Keratinocyte (primary cell): ENCODE data around the gene SPDYE2.
"Not testable (repeated sequence)": the region's sequence is repeated elsewhere in the genome, so short reads cannot be mapped to it uniquely, and the experiment has no call there.

ENCODE experiments used
- CTCF ChIP-seq, 3 experiments: IDR thresholded peaks in 1 of 3; conservative IDR thresholded peaks in 1 of 3; optimal IDR thresholded peaks in 1 of 3; 2 replicates in 2 of 3; 3 replicates in 1 of 3; pipeline versions ENCODE3 to v1.5.1; 2011; ENCODE audit warnings: low read length in 3 of 3, mild to moderate bottlenecking in 3 of 3, moderate library complexity in 2 of 3, control low read depth in 1 of 3, inconsistent platforms in 1 of 3; ENCODE audit not compliant: insufficient read depth in 2 of 3; ENCODE audit errors: extremely low read depth in 1 of 3
- EZH2 ChIP-seq: IDR thresholded peaks from one replicate; pipeline ENCODE4 v1.6.1; 2012; ENCODE audit warnings: inconsistent platforms, mild to moderate bottlenecking, low read length, moderate library complexity

- TF ChIP-seq CTCF (optimal IDR thresholded peaks at IDR 0.05 in 1 of 3, IDR thresholded peaks at IDR 0.05 in 1 of 3, conservative IDR thresholded peaks at IDR 0.05 in 1 of 3; ENCODE audit: extremely low read depth in 1 of 3, insufficient read depth in 2 of 3, low read length in 3 of 3); EZH2: not testable (repeated sequence)
These were observed 35.1 kb upstream of the SPDYE2 start for GRCh38 chr7:102515889-102516288.
